Right lobe of liver (tissue), 4 donors: ENCODE results near the gene CTDP1.

ENCODE experiments used
- CTCF ChIP-seq, 4 donors: fragments of 200-600 bp in 3 of 4; fragments of 450-650 bp in 1 of 4; IDR thresholded peaks; one replicate each; pipeline versions ENCODE4 v1.5.1 to v1.8.0; 2016 to 2022; ENCODE audit warnings: antibody characterized with exemption in 4 of 4, mild to moderate bottlenecking in 2 of 4
- POLR2A ChIP-seq: fragments of 450-650 bp; IDR thresholded peaks from one replicate; pipeline ENCODE4 v1.6.1; 2017; ENCODE audit warnings: antibody characterized with exemption, mild to moderate bottlenecking
- donor health status: DM: no; HTN: no; CAD: no.
- donor health status: DM: no; HTN: no; CAD: no.
- donor health status: DM: no; HTN: yes; CAD: no.

DNA sequence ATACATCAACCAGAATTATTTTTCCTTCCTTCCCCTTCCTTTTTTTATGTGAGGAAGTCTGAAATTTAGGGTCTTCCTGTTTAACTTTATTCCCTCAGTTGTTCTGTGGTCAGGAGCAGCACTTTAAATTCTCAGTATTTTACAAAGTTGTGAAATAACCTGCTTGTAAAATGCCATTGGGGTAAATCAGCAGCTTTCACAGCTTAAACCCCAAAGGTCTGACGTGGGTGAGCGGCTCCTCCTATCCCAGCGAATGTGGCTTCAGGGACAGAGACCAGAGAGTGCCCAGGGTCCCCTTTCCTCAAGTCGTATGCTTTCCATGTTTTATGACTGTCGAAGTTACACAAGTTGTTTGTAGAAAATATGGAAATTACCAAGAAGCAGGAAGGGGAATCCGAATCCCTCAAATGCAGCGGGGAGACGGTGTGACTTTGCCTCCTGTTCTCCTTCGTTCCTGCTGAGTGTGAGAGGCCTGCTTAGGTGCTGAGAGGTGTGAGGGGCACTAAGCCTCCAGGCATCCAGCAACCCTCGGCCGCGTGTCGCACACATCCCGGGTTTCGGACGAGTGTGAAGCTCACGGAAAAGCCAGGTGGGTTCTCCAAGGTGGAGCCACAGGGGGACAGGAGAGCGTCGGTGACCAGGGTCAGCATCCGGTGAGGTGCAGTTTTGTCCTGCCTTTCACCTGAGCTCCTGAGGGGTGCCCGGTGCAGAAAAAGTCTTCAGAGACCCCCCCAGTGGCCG, 107.4 kb downstream of the CTDP1 start:
- TF ChIP-seq POLR2A = no peak
- no peak for TF ChIP-seq CTCF (IDR thresholded peaks at IDR 0.05)
